IMR-90 (cell line): ENCODE measurements around the gene NPHS1. TPM values are rescaled to one million over a fixed set of nuclear protein-coding genes. Genes with fewer than 3 reads are reported as not detected.

Source experiments
- ATAC-seq: fragments of 200-7000 bp; cut with Tn5 transposase; 2 replicates; pipeline ENCODE4 v1.9.1; 2020; ENCODE audit warnings: low read depth, mild to moderate bottlenecking, moderate library complexity
- BruUV-seq: library from RNA; stranded (reverse); fragments of 400-500 nt; replicated peaks from 2 replicates; lab custom pipeline; 2021; lab: Mats Ljungman, UMichigan
- CTCF ChIA-PET: fragments of 300-600 bp; formaldehyde crosslinking; extraction: SDS; loops from one replicate; lab custom pipeline; 2021; ENCODE audit warnings: antibody characterized with exemption; lab: Yijun Ruan, JAX
- POLR2A ChIA-PET: fragments of 300-600 bp; sonication (Branson Sonifier 250); formaldehyde crosslinking; loops from one replicate; lab custom pipeline; 2022; ENCODE audit warnings: antibody characterized with exemption; ENCODE audit not compliant: unreplicated experiment; lab: Charles Lee
- DNase-seq: peaks from one replicate; pipeline ENCODE4 v3.0.0; 2013
- H2AFZ ChIP-seq: replicated peaks from 2 replicates; pipeline ENCODE3; 2013; ENCODE audit warnings: low read length, mild to moderate bottlenecking; ENCODE audit not compliant: poor library complexity
- H2AK5ac ChIP-seq: 2 replicates; pipeline ENCODE4 v1.6.1; 2013; ENCODE audit warnings: low read depth, low read length, inconsistent platforms
- H2AK9ac ChIP-seq: replicated peaks from 2 replicates; pipeline ENCODE3; 2013; ENCODE audit warnings: mild to moderate bottlenecking, low read depth, low read length, moderate library complexity; ENCODE audit not compliant: poor library complexity
- H2BK120ac ChIP-seq: 2 replicates; pipeline ENCODE4 v1.6.1; 2013; ENCODE audit warnings: low read depth, low read length, inconsistent platforms
- H2BK15ac ChIP-seq: 3 replicates; pipeline ENCODE4 v1.6.1; 2013; ENCODE audit warnings: low read depth, low read length, inconsistent platforms
- H2BK20ac ChIP-seq: 2 replicates; pipeline ENCODE4 v1.6.1; 2013; ENCODE audit warnings: low read depth, mild to moderate bottlenecking, inconsistent platforms, low read length, moderate library complexity
- H2BK5ac ChIP-seq: 2 replicates; pipeline ENCODE4 v1.6.1; 2013; ENCODE audit warnings: mild to moderate bottlenecking, low read depth, low read length, inconsistent platforms; ENCODE audit not compliant: poor library complexity, severe bottlenecking
- H3K14ac ChIP-seq: replicated peaks from 2 replicates; pipeline ENCODE4 v1.6.1; 2013; ENCODE audit warnings: low read depth, low read length, inconsistent platforms
- H3K18ac ChIP-seq: 2 replicates; pipeline ENCODE4 v1.6.1; 2013; ENCODE audit warnings: low read depth, low read length, control low read depth
- H3K23ac ChIP-seq: 2 replicates; pipeline ENCODE4 v1.6.1; 2013; ENCODE audit warnings: low read depth, low read length, inconsistent platforms
- H3K27ac ChIP-seq: 2 replicates; pipeline ENCODE4 v1.5.1; 2013; ENCODE audit warnings: mild to moderate bottlenecking, control low read depth, low read length; ENCODE audit not compliant: insufficient read depth
- H3K27me3 ChIP-seq: 2 replicates; pipeline ENCODE4 v1.6.1; 2013; ENCODE audit warnings: low read length; ENCODE audit not compliant: control insufficient read depth, insufficient read depth
- H3K36me3 ChIP-seq: 2 replicates; pipeline ENCODE4 v1.6.1; 2013; ENCODE audit warnings: low read length, mixed read lengths; ENCODE audit not compliant: control insufficient read depth, insufficient read depth
- H3K4ac ChIP-seq: 2 replicates; pipeline ENCODE4 v1.6.1; 2013; ENCODE audit warnings: low read depth, low read length, inconsistent platforms
- H3K4me1 ChIP-seq: 2 replicates; pipeline ENCODE4 v1.6.1; 2013; ENCODE audit warnings: low read length, mixed read lengths; ENCODE audit not compliant: control insufficient read depth, insufficient read depth
- H3K4me2 ChIP-seq: 2 replicates; pipeline ENCODE4 v1.6.1; 2013; ENCODE audit warnings: low read depth, mild to moderate bottlenecking, control low read depth, low read length, moderate library complexity
- H3K4me3 ChIP-seq: 2 replicates; pipeline ENCODE4 v1.5.1; 2013; ENCODE audit warnings: low read depth, mild to moderate bottlenecking, control low read depth, low read length, moderate library complexity; ENCODE audit not compliant: insufficient read depth
- H3K56ac ChIP-seq: 2 replicates; pipeline ENCODE4 v1.6.1; 2013; ENCODE audit warnings: low read length, inconsistent platforms; ENCODE audit not compliant: insufficient read depth; ENCODE audit errors: extremely low read depth
- H3K79me1 ChIP-seq, 2 experiments: 2 replicates each; pipeline ENCODE4 v1.6.1; 2013; ENCODE audit warnings: low read length in 2 of 2, inconsistent platforms in 1 of 2, low read depth in 1 of 2
- H3K9ac ChIP-seq: 2 replicates; pipeline ENCODE4 v1.6.1; 2013; ENCODE audit warnings: low read depth, low read length, control low read depth
- H3K9me1 ChIP-seq: 2 replicates; pipeline ENCODE4 v1.6.1; 2013; ENCODE audit warnings: low read length, inconsistent platforms; ENCODE audit not compliant: insufficient read depth
- H3K9me3 ChIP-seq: 2 replicates; pipeline ENCODE4 v1.6.1; 2013; ENCODE audit warnings: low read length; ENCODE audit not compliant: control insufficient read depth, insufficient read depth
- H4K20me1 ChIP-seq: 2 replicates; pipeline ENCODE4 v1.6.1; 2013; ENCODE audit warnings: low read length, inconsistent platforms; ENCODE audit not compliant: insufficient read depth
- H4K5ac ChIP-seq: 2 replicates; pipeline ENCODE4 v1.6.1; 2013; ENCODE audit warnings: mild to moderate bottlenecking, low read depth, low read length, control low read depth
- H4K8ac ChIP-seq, 2 experiments: 2 replicates each; pipeline ENCODE4 v1.6.1; 2013; ENCODE audit warnings: low read depth in 2 of 2, low read length in 2 of 2, control low read depth in 1 of 2, inconsistent platforms in 1 of 2
- H4K91ac ChIP-seq: 2 replicates; pipeline ENCODE4 v1.6.1; 2013; ENCODE audit warnings: low read depth, low read length, inconsistent platforms; ENCODE audit not compliant: insufficient read depth
- CEBPB ChIP-seq: IDR thresholded peaks from 2 replicates; pipeline ENCODE4 v1.6.1; 2012; ENCODE audit warnings: low read depth, low read length, improper control_type of control experiment
- MXI1 ChIP-seq: IDR thresholded peaks from 2 replicates; pipeline ENCODE4 v1.6.1; 2012; ENCODE audit warnings: low read depth, mild to moderate bottlenecking, low read length, moderate library complexity, borderline replicate concordance
- POLR2A ChIP-seq: IDR thresholded peaks from 2 replicates; pipeline ENCODE4 v1.6.1; 2012; ENCODE audit warnings: mild to moderate bottlenecking, low read depth, low read length
- RAD21 ChIP-seq: IDR thresholded peaks from 2 replicates; pipeline ENCODE4 v1.6.1; 2012; ENCODE audit warnings: low read length, improper control_type of control experiment
- WGBS, 2 experiments: methylation state at CpG; one replicate each; pipeline versions ENCODE4 v1.1.5 to v1.1.7; 2013; ENCODE audit warnings: missing lambda C conversion rate in 2 of 2; ENCODE audit not compliant: insufficient read length in 1 of 2; ENCODE audit errors: extremely low coverage in 2 of 2; 5-methylcytosine and 5-hydroxymethylcytosine counted together
- dilution Hi-C: fragments of 300-500 bp; cut with HindIII; formaldehyde crosslinking; loops from one replicate; pipeline ENCODE4 v1.14.3; 2018; ENCODE audit warnings: low sequenced_read_pairs; ENCODE audit not compliant: unreplicated experiment
- in situ Hi-C: fragments of 300-500 bp; cut with MboI; formaldehyde crosslinking; loops from 3 replicates; pipeline ENCODE4 v1.14.3; 2019; ENCODE audit warnings: low sequenced_read_pairs, inconsistent platforms, mixed read lengths
- intact Hi-C: fragments of 100-400 bp; cut with micrococcal nuclease; formaldehyde crosslinking; loops from 2 replicates; pipeline ENCODE4 v1.10.0; 2022
- polyA plus RNA-seq, 3 experiments: library from polyadenylated mRNA; depleted of rRNA; stranded (reverse); fragments of >200 nt; gene quantifications; 2 replicates each; pipeline ENCODE4 v1.2.3, GENCODE V29; 2012; ENCODE audit warnings: low replicate concordance in 1 of 3
- total RNA-seq: library from RNA; depleted of rRNA; stranded (reverse); fragments of >200 nt; gene quantifications from 2 replicates; pipeline ENCODE4 v1.2.3, GENCODE V29; 2012

NPHS1 gene
- total and polyA plus RNA-seq, 2 of the 4 experiments (the other 2 are of a cell fraction): not detected

DNA sequence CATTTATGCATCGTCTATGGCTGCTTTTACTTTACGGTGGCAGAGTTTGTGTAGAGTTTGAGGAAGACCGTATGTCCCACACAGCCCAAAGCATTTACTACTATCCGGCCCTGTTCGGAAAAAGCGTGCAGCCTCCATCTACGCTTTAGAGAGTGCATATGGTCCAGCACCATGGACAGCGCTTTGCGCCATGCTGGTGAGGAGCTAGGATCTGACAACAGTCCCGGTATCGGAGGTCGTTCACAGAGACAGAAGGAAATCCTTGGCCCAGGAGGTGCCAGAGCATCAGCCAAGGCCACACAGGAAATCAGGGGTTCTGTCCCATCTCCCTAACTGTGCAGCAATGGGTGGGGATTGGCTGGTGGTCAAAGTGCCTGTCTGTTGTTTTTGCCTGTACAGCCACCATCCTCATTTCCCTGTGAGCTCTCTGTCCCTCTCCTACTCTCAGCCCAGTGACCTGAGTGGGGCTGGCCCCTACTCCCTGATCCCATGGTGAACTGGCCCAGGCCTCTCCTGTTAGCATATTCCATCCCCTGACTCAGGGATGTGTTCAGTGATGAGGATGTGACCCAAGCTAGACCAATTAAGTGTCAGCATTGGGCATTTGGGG, 23.5 kb downstream of the NPHS1 start:
- peak; percentile 97 for TF ChIP-seq MXI1
- TF ChIP-seq CEBPB: no peak
- no peak for TF ChIP-seq RAD21
- TF ChIP-seq POLR2A: no peak
- intact Hi-C loops: no loop called here
- H3K27ac ChIP-seq: no peak overlapping the region
- no peak overlapping the region for H2AFZ ChIP-seq
- no peak overlapping the region for H2BK20ac ChIP-seq
- no peak overlapping the region for H4K8ac ChIP-seq
- H3K4me1 ChIP-seq: no peaks in the 10 kb centered on the region
- no peak overlapping the region for H2AK5ac ChIP-seq
- no peak overlapping the region for H3K4ac ChIP-seq
- BruUV-seq: no TSS peak
- H2BK5ac ChIP-seq: no peak overlapping the region
- CTCF ChIA-PET: interaction anchor here (0.6 kb wide), 1 partner anchor 13 kb away, joined by 3 read pairs; no protein-coding TSS in a partner anchor
- no peak overlapping the region for H3K23ac ChIP-seq
- no peak overlapping the region for H3K4me3 ChIP-seq
- H3K79me1 ChIP-seq: no peaks in the 10 kb centered on the region
- H3K14ac ChIP-seq: no peak overlapping the region
- in situ Hi-C loops: no loop called here
- H4K91ac ChIP-seq: no peak overlapping the region
- H3K9me3 ChIP-seq: no peaks in the 10 kb centered on the region
- no peak overlapping the region for H3K9ac ChIP-seq
- no peaks in the 10 kb centered on the region for H3K36me3 ChIP-seq
- H2BK15ac ChIP-seq: no peak overlapping the region
- dilution Hi-C loops: no loop called here
- peak; percentile 67 for DNase-seq
- no peak overlapping the region for H2AK9ac ChIP-seq
- H3K18ac ChIP-seq: no peak overlapping the region
- H4K20me1 ChIP-seq: no peaks in the 10 kb centered on the region
- H3K27me3 ChIP-seq: peaks cover 9% of the 10 kb centered on the region
- POLR2A ChIA-PET: no interaction called here
- no peak overlapping the region for H2BK120ac ChIP-seq
- no peak overlapping the region for H4K5ac ChIP-seq
- H3K56ac ChIP-seq: no peak overlapping the region
- no peaks in the 10 kb centered on the region for H3K9me1 ChIP-seq
- no CpG with 5 or more reads among the region's 12 CpGs for WGBS, 2 experiments
- H3K4me2 ChIP-seq: no peak overlapping the region
- peak; percentile 100 for ATAC-seq
